K562 (cell line): ENCODE data around the gene GABBR1.

Experiments
- HCFC1 ChIP-seq: IDR thresholded peaks from 2 replicates; pipeline ENCODE4 v1.6.1; 2012; ENCODE audit warnings: low read depth, low read length, improper control_type of control experiment
- KAT7 ChIP-seq: sonication (generic); formaldehyde crosslinking; IDR thresholded peaks from 2 replicates; pipeline ENCODE4 v1.8.0; 2022; ENCODE audit warnings: missing genetic modification reagents, mild to moderate bottlenecking, borderline replicate concordance

GRCh38 chr6:29563435-29563965 is 69.5 kb downstream of the GABBR1 start:
- TF ChIP-seq HCFC1 (no peak), KAT7 (CRISPR knock-in tag) (no peak)
